Measurements from ENCODE around the gene HES1. TPM values are rescaled to one million over a fixed set of nuclear protein-coding genes. Genes with fewer than 3 reads are reported as not detected.
"Not testable (repeated sequence)": the region's sequence is repeated elsewhere in the genome, so short reads cannot be mapped to it uniquely, and the experiment has no call there.

HES1 gene
- total and polyA plus RNA-seq, 4 donors: 16.5 to 70.6 (median 27.5) TPM

DNA sequence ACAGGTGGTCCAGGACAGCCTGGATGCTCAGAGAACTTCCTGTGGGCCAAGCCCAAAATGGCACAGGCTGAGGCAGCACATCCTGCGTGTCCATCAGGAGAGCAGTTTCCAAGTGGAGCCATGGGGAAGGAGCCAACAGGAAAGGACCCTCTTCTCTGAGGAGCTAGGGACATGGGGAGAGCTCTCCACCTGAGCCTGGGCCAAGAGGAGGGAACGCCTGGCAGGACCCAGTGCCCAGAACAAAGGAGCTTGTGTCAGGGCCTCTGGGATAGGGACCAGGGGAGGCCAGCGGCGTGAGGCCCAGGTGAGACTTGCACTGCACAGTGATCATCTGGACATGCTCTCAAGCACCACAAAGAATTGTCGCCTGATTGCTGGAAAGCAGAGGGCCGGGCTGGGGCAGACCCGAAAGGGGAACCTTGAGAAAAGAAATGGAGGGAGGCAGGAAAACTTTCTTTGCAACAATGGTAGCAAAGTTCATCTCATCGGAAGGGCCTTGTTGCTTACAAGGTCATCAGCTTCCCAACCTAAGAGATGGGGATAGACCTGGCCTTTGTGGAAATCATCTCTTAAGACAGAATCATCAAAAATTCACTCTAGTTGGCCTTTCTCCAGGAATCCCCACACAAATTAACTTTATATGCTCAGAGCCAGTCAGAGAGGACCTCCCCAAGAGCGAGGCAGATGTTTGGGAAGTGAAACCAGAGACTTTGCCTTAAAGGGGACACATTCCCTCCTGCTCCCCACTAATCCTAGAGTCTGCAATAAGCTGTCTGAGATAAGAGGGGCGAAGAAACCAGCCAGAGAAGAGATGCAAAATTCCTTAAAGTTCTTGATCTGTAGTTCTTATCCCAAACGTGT lies 47.7 kb upstream of the HES1 start:
- TF ChIP-seq, protein P1, sequence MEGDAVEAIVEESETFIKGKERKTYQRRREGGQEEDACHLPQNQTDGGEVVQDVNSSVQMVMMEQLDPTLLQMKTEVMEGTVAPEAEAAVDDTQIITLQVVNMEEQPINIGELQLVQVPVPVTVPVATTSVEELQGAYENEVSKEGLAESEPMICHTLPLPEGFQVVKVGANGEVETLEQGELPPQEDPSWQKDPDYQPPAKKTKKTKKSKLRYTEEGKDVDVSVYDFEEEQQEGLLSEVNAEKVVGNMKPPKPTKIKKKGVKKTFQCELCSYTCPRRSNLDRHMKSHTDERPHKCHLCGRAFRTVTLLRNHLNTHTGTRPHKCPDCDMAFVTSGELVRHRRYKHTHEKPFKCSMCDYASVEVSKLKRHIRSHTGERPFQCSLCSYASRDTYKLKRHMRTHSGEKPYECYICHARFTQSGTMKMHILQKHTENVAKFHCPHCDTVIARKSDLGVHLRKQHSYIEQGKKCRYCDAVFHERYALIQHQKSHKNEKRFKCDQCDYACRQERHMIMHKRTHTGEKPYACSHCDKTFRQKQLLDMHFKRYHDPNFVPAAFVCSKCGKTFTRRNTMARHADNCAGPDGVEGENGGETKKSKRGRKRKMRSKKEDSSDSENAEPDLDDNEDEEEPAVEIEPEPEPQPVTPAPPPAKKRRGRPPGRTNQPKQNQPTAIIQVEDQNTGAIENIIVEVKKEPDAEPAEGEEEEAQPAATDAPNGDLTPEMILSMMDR (IDR thresholded peaks at IDR 0.05; ENCODE audit: control extremely low read depth, extremely low read depth): no peak
- H3K4me3 ChIP-seq: no peak overlapping the region
- WGBS, 2 donors: 85 to 87% methylated on average over 11 of the region's 11 CpGs
- no peaks in the 10 kb centered on the region for H3K9me3 ChIP-seq (ENCODE audit: control insufficient read depth in 4 of 4, insufficient read depth in 3 of 4, low read length in 3 of 4)
- peaks cover 0 to 14% (median 8%) of the 10 kb centered on the region in 5 donors for H3K4me1 ChIP-seq (ENCODE audit: control insufficient read depth in 5 of 5, insufficient read depth in 5 of 5, low read length in 5 of 5)
- ATAC-seq (ENCODE audit: insufficient read depth, low FRiP score) (no peak), DNase-seq (peak in 1 of 3 donors; percentile 38)
- no peak overlapping the region for H3K27ac ChIP-seq (ENCODE audit: low read depth in 1 of 2, low read length in 1 of 2)
- no peak overlapping the region for H3K9ac ChIP-seq (ENCODE audit: insufficient read depth in 1 of 2, low read length in 2 of 2)
- H3K27me3 ChIP-seq (ENCODE audit: control insufficient read depth in 3 of 3, insufficient read depth in 3 of 3, low read length in 2 of 3): no peaks in the 10 kb centered on the region
- H3K36me3 ChIP-seq (ENCODE audit: control insufficient read depth in 4 of 4, insufficient read depth in 4 of 4, low read length in 4 of 4): no peaks in the 10 kb centered on the region

DNA sequence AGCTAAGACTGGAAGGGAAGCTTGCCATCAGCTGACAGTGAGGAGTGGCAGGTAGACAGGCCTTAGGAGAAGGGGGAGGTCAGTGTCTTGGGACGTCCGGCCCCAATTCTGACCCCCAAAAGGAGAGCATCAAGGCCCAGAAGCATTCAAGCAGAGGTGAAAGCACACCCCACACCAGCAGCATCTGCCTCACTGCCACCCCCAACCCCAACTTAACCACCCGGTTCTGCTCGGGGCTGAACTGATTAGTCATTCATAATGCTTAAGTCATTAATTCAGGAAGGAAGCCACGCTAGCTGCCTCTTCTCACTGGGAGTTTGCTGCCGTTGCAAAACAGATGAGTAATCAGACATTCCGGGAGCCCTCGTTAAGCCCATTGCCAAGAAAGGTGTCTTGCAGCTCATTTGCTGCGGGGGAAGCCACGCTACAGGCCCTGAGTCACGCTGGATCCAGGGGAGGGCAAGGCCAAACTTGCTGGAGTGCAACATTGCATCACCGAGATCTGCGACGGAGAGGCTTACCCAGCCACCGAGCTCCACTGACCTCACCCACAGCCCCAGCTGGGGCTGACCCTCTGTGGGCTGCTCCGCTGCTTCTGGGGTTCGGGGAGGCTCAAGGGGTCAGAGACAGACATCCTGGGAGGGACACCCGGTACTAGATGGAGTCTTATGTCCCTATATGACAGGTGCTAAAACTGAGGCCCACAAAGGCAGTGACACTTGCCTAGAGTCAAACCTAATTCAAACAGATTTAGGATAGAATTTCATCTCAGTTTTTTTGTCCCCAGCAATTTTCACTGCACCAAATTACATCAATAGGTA lies 46.4 kb upstream of the HES1 start:
- TF ChIP-seq, protein P1 (IDR thresholded peaks at IDR 0.05; ENCODE audit: control extremely low read depth, extremely low read depth): no peak

DNA sequence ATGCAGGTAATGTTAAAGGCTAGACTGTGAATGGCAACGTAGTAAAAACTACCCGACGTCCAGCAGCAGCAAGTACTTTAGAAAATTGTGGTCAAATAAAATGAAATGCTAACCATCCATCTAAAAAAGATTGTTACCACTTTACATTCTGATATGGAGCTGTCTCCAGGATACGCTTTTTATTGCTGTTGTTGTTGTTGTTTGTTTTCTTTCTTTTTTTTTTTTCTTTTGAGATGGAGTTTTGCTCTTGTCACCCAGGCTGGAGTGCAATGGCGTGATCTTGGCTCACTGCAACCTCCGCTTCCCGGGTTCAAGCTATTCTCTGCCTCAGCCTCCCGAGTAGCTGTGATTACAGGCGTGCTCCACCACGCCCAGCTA lies 45.8 kb upstream of the HES1 start:
- not testable (repeated sequence) for H3K27ac ChIP-seq (ENCODE audit: low read depth in 1 of 2, low read length in 1 of 2); H3K4me3 ChIP-seq; H3K9me3 ChIP-seq (ENCODE audit: control insufficient read depth in 4 of 4, insufficient read depth in 3 of 4, low read length in 3 of 4); ATAC-seq (ENCODE audit: insufficient read depth, low FRiP score); DNase-seq; H3K36me3 ChIP-seq (ENCODE audit: control insufficient read depth in 4 of 4, insufficient read depth in 4 of 4, low read length in 4 of 4); H3K27me3 ChIP-seq (ENCODE audit: control insufficient read depth in 3 of 3, insufficient read depth in 3 of 3, low read length in 2 of 3); H3K9ac ChIP-seq (ENCODE audit: insufficient read depth in 1 of 2, low read length in 2 of 2)
- H3K4me1 ChIP-seq (ENCODE audit: control insufficient read depth in 5 of 5, insufficient read depth in 5 of 5, low read length in 5 of 5): peaks cover 0 to 13% (median 8%) of the 10 kb centered on the region in 5 donors
- WGBS, 2 donors: 96% methylated on average over 10 of the region's 10 CpGs

More for the DNA sequence above, 46.4 kb upstream of the HES1 start:
- no peaks in the 10 kb centered on the region for H3K9me3 ChIP-seq (ENCODE audit: control insufficient read depth in 4 of 4, insufficient read depth in 3 of 4, low read length in 3 of 4)
- H3K4me1 ChIP-seq (ENCODE audit: control insufficient read depth in 5 of 5, insufficient read depth in 5 of 5, low read length in 5 of 5): peaks cover 0 to 13% (median 8%) of the 10 kb centered on the region in 5 donors
- peak overlapping the region in 1 of 2 donors; percentile 60 for H3K27ac ChIP-seq (ENCODE audit: low read depth in 1 of 2, low read length in 1 of 2)
- H3K36me3 ChIP-seq (ENCODE audit: control insufficient read depth in 4 of 4, insufficient read depth in 4 of 4, low read length in 4 of 4): no peaks in the 10 kb centered on the region
- WGBS, 2 donors: 26 to 49% methylated on average over 18 of the region's 18 CpGs
- no peak overlapping the region for H3K4me3 ChIP-seq
- peak; percentile 93 for ATAC-seq (ENCODE audit: insufficient read depth, low FRiP score)
- no peaks in the 10 kb centered on the region for H3K27me3 ChIP-seq (ENCODE audit: control insufficient read depth in 3 of 3, insufficient read depth in 3 of 3, low read length in 2 of 3)
- H3K9ac ChIP-seq (ENCODE audit: insufficient read depth in 1 of 2, low read length in 2 of 2): no peak overlapping the region
- peak in 1 of 3 donors; percentile 23 for DNase-seq

DNA sequence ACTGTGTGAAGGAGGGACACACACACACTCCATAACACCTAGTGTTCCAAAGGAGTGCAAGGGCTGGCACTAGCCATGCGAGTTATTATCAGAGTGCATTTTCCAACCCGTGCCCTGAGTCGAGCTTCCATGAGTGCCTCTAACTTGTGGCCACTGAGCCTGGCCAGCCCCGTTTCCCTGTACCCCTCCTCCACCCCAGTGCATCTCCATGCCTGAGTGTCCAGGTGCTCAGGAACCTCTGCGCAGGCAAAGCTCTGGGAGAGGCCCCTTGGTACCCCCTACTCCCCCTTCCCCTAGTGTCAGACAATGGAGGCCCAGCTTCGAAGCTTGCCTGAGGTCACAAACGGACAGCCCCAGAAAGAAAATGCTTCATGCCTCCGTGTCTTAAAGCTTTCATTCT lies 45.2 kb upstream of the HES1 start:
- ATAC-seq (ENCODE audit: insufficient read depth, low FRiP score): no peak
- no peak overlapping the region for H3K9ac ChIP-seq (ENCODE audit: insufficient read depth in 1 of 2, low read length in 2 of 2)
- H3K4me1 ChIP-seq (ENCODE audit: control insufficient read depth in 5 of 5, insufficient read depth in 5 of 5, low read length in 5 of 5): peaks cover 0 to 13% (median 8%) of the 10 kb centered on the region in 5 donors
- no peak overlapping the region for H3K27ac ChIP-seq (ENCODE audit: low read depth in 1 of 2, low read length in 1 of 2)
- DNase-seq: no peak
- H3K27me3 ChIP-seq (ENCODE audit: control insufficient read depth in 3 of 3, insufficient read depth in 3 of 3, low read length in 2 of 3): no peaks in the 10 kb centered on the region
- TF ChIP-seq, protein P1 (IDR thresholded peaks at IDR 0.05; ENCODE audit: control extremely low read depth, extremely low read depth): no peak
- H3K9me3 ChIP-seq (ENCODE audit: control insufficient read depth in 4 of 4, insufficient read depth in 3 of 4, low read length in 3 of 4): no peaks in the 10 kb centered on the region
- H3K36me3 ChIP-seq (ENCODE audit: control insufficient read depth in 4 of 4, insufficient read depth in 4 of 4, low read length in 4 of 4): no peaks in the 10 kb centered on the region
- no peak overlapping the region for H3K4me3 ChIP-seq
- WGBS, 2 donors: 93 to 95% methylated on average over 8 of the region's 8 CpGs
